Body of pancreas (tissue), 4 donors: ENCODE results near the gene EWSR1. TPM values are rescaled to one million over a fixed set of nuclear protein-coding genes. Genes with fewer than 3 reads are reported as not detected.
"Not testable (repeated sequence)": the region's sequence is repeated elsewhere in the genome, so short reads cannot be mapped to it uniquely, and the experiment has no call there.

Source experiments
- ATAC-seq: fragments of 150-250 bp; one replicate; pipeline ENCODE4 v1.9.1; 2016
- DNase-seq, 4 donors: peaks; one replicate each; pipeline ENCODE4 v3.0.0-alpha.2; 2019
- H3K27ac ChIP-seq, 4 donors: fragments of 200-600 bp; sonication (generic); 1 replicate in 3 of 4; 2 replicates in 1 of 4; pipeline versions ENCODE4 v1.5.1 to v1.6.1; 2016 to 2019; ENCODE audit warnings: mild to moderate bottlenecking in 1 of 4, mixed read lengths in 1 of 4, moderate library complexity in 1 of 4
- H3K27me3 ChIP-seq, 2 donors: fragments of 200-600 bp; sonication (generic); one replicate each; pipeline ENCODE4 v1.6.0; 2016; ENCODE audit warnings: mild to moderate bottlenecking in 1 of 2
- H3K36me3 ChIP-seq, 2 donors: fragments of 200-600 bp; sonication (generic); replicated peaks in 1 of 2; 2 replicates each; pipeline ENCODE4 v1.5.1; 2016; ENCODE audit warnings: low read depth in 2 of 2; ENCODE audit not compliant: insufficient read depth in 1 of 2
- H3K4me1 ChIP-seq: fragments of 200-600 bp; sonication (generic); one replicate; pipeline ENCODE4 v1.6.0; 2016
- H3K4me3 ChIP-seq, 2 donors: fragments of 200-600 bp; sonication (generic); 1 replicate in 1 of 2; 2 replicates in 1 of 2; pipeline ENCODE4 v1.5.1; 2016 to 2019
- H3K9me3 ChIP-seq, 3 donors: fragments of 200-600 bp; sonication (generic); 1 replicate in 2 of 3; 2 replicates in 1 of 3; pipeline ENCODE4 v1.5.1; 2016
- CTCF ChIP-seq, 7 experiments: fragments of 450-650 bp in 4 of 7; fragments of 200-600 bp in 3 of 7; sonication (generic) in 3 of 7; IDR thresholded peaks; one replicate each; pipeline ENCODE4 v1.5.1; 2016 to 2019; ENCODE audit warnings: antibody characterized with exemption in 7 of 7
- POLR2A ChIP-seq, 3 donors: fragments of 450-650 bp; IDR thresholded peaks; one replicate each; pipeline ENCODE4 v1.6.1; 2016; ENCODE audit warnings: antibody characterized with exemption in 3 of 3, mild to moderate bottlenecking in 2 of 3
- WGBS, 2 donors: methylation state at CpG; one replicate each; pipeline ENCODE4 v1.1.5; 2017; 5-methylcytosine and 5-hydroxymethylcytosine counted together
- intact Hi-C: fragments of 100-400 bp; cut with DNase I; formaldehyde crosslinking; loops from one replicate; pipeline ENCODE4 v1.15.1; 2023
- total RNA-seq, 2 donors: library from RNA; depleted of rRNA; stranded (reverse); fragments of >200 nt; gene quantifications; one replicate each; pipeline ENCODE4 v1.1.0, GENCODE V29; 2016

EWSR1 gene
- total RNA-seq, 2 donors from 2014 or later, result 142 to 175 TPM

GRCh38 chr22:29243874-29244446, 24.1 kb upstream of the EWSR1 start:
- intact Hi-C loops, result loop anchor here (5.0 to 10.0 kb wide), 3 partner anchors 37 to 389 kb away; partner anchors contain the start of gene EMID1
- H3K27me3 ChIP-seq, result no peaks in the 10 kb centered on the region
- H3K4me1 ChIP-seq, result no peaks in the 10 kb centered on the region
- WGBS, 2 donors, result 85 to 88% methylated on average over 11 of the region's 11 CpGs
- H3K36me3 ChIP-seq, result no peaks in the 10 kb centered on the region
- DNase-seq, result no peak
- H3K9me3 ChIP-seq, result no peaks in the 10 kb centered on the region
- no peak overlapping the region for H3K4me3 ChIP-seq
- no peak for TF ChIP-seq CTCF (IDR thresholded peaks at IDR 0.05)
- no peak for TF ChIP-seq POLR2A (IDR thresholded peaks at IDR 0.05)
- no peak for ATAC-seq
- H3K27ac ChIP-seq, result no peak overlapping the region

- Histone ChIP-seq H3K36me3 (no peaks in the 10 kb centered on the region), H3K9me3 (no peaks in the 10 kb centered on the region), H3K27ac (no peak overlapping the region), H3K4me3 (no peak overlapping the region), H3K27me3 (no peaks in the 10 kb centered on the region), H3K4me1 (no peaks in the 10 kb centered on the region)
- no peak for DNase-seq
- ATAC-seq, result peak; percentile 19
- WGBS, 2 donors, result 62 to 76% methylated on average over 3 to 7 of the region's 7 CpGs
- intact Hi-C loops, result loop anchor here (5.0 to 10.0 kb wide), 3 partner anchors 38 to 390 kb away; partner anchors contain the start of gene EMID1
- TF ChIP-seq CTCF (IDR thresholded peaks at IDR 0.05) (no peak), POLR2A (IDR thresholded peaks at IDR 0.05) (no peak)
These were observed 23.1 kb upstream of the EWSR1 start for GRCh38 chr22:29244785-29245625.

GRCh38 chr22:29245626-29246385, 22.3 kb upstream of the EWSR1 start:
- H3K4me1 ChIP-seq, result no peaks in the 10 kb centered on the region
- H3K36me3 ChIP-seq, result no peaks in the 10 kb centered on the region
- 34 to 54% methylated on average over 6 to 11 of the region's 11 CpGs for WGBS, 2 donors
- no peaks in the 10 kb centered on the region for H3K27me3 ChIP-seq
- no peak overlapping the region for H3K4me3 ChIP-seq
- H3K9me3 ChIP-seq, result no peaks in the 10 kb centered on the region
- H3K27ac ChIP-seq, result no peak overlapping the region
- TF ChIP-seq CTCF (IDR thresholded peaks at IDR 0.05), result peak; percentile 91 to 97 (median 94)
- no peak for TF ChIP-seq POLR2A (IDR thresholded peaks at IDR 0.05)
- ATAC-seq (peak; percentile 96), DNase-seq (peak; percentile 76 to 80 (median 78))
- intact Hi-C loops, result loop anchor here (10.0 kb wide), 2 partner anchors 91 to 391 kb away; no protein-coding TSS in a partner anchor

GRCh38 chr22:29247891-29248290, 20.2 kb upstream of the EWSR1 start:
- not testable (repeated sequence) for H3K4me3 ChIP-seq, DNase-seq, ATAC-seq, H3K9me3 ChIP-seq, H3K27me3 ChIP-seq, H3K36me3 ChIP-seq, H3K27ac ChIP-seq, H3K4me1 ChIP-seq
- WGBS, 2 donors, result 92 to 96% methylated on average over 10 of the region's 10 CpGs
- intact Hi-C loops, result loop anchor here (10.0 kb wide), 2 partner anchors 93 to 393 kb away; no protein-coding TSS in a partner anchor

- no peaks in the 10 kb centered on the region for H3K4me1 ChIP-seq
- no peak for ATAC-seq
- H3K36me3 ChIP-seq, result no peaks in the 10 kb centered on the region
- no peak for TF ChIP-seq CTCF (IDR thresholded peaks at IDR 0.05)
- no peak for TF ChIP-seq POLR2A (IDR thresholded peaks at IDR 0.05)
- no peaks in the 10 kb centered on the region for H3K27me3 ChIP-seq
- H3K9me3 ChIP-seq, result no peaks in the 10 kb centered on the region
- no peak for DNase-seq
- intact Hi-C loops, result loop anchor here (10.0 kb wide), 1 partner anchor 186 kb away; the partner anchor contains the start of gene C22orf31
- WGBS, 2 donors, result 89 to 96% methylated on average over 3 to 5 of the region's 5 CpGs
- no peak overlapping the region for H3K27ac ChIP-seq
- no peak overlapping the region for H3K4me3 ChIP-seq
These were observed 16.8 kb upstream of the EWSR1 start for GRCh38 chr22:29251265-29251664.
